Measurements from ENCODE around the gene ANAPC10.
A peak's percentile ranks its signal among the peaks of the same experiment; 100 is the strongest.

The ANAPC10 gene

GRCh38 chr4:145099653-145100052 is 1.7 kb upstream of the ANAPC10 start:
- Histone ChIP-seq H4K20me1 (ENCODE audit: insufficient read depth) (peaks cover 24% of the 10 kb centered on the region), H3K36me3 (ENCODE audit: insufficient read depth) (peaks cover 6% of the 10 kb centered on the region; the same call in 1 of the 2 replicates), H3K9ac (peak overlapping the region; percentile 96; the same call in 1 of the 2 replicates), H3K27me3 (ENCODE audit: insufficient read depth, low read depth) (no peaks in the 10 kb centered on the region), H3K4me3 (IDR thresholded peaks at IDR 0.05; ENCODE audit: insufficient read depth, low read depth, low read length) (no peak overlapping the region), H3K79me2 (ENCODE audit: insufficient read depth, low read depth) (peaks cover 96% of the 10 kb centered on the region), H3K4me1 (ENCODE audit: low read depth, poor library complexity, severe bottlenecking) (peaks cover 62% of the 10 kb centered on the region), H3K27ac (peak overlapping the region; percentile 87; the same call in 1 of the 2 replicates), H2AFZ (ENCODE audit: low read depth) (no peak overlapping the region), H3K4me2 (peak overlapping the region; percentile 95)
- TF ChIP-seq, protein P1, sequence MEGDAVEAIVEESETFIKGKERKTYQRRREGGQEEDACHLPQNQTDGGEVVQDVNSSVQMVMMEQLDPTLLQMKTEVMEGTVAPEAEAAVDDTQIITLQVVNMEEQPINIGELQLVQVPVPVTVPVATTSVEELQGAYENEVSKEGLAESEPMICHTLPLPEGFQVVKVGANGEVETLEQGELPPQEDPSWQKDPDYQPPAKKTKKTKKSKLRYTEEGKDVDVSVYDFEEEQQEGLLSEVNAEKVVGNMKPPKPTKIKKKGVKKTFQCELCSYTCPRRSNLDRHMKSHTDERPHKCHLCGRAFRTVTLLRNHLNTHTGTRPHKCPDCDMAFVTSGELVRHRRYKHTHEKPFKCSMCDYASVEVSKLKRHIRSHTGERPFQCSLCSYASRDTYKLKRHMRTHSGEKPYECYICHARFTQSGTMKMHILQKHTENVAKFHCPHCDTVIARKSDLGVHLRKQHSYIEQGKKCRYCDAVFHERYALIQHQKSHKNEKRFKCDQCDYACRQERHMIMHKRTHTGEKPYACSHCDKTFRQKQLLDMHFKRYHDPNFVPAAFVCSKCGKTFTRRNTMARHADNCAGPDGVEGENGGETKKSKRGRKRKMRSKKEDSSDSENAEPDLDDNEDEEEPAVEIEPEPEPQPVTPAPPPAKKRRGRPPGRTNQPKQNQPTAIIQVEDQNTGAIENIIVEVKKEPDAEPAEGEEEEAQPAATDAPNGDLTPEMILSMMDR (conservative IDR thresholded peaks at IDR 0.05; ENCODE audit: low read depth, low read length), result no peak

DNA sequence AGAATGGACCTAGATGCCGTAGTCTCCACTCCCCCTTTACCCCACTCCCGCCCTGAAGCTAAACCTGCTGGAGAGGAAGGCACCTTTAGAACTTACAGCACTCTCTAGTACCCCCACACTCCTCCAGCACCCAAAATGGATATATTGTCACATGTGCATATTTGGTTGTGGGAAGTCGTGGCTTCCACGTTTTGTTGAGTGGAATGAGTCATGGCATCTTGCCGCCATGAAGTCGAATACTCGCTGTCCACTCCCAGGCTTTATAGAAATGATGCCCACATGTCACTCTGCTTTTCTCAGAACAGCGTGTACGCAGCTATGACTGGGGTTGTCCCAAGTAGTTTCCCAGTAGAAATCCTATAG is 660 bp upstream of the ANAPC10 start:
- Histone ChIP-seq H4K20me1 (ENCODE audit: insufficient read depth) (peaks cover 17% of the 10 kb centered on the region), H3K27ac (peak overlapping the region; percentile 87), H3K36me3 (ENCODE audit: insufficient read depth) (no peaks in the 10 kb centered on the region; the same call in 1 of the 2 replicates), H3K4me2 (peak overlapping the region; percentile 95), H3K9ac (peak overlapping the region; percentile 96), H3K27me3 (ENCODE audit: insufficient read depth, low read depth) (no peaks in the 10 kb centered on the region), H3K4me1 (ENCODE audit: low read depth, poor library complexity, severe bottlenecking) (peaks cover 57% of the 10 kb centered on the region), H2AFZ (ENCODE audit: low read depth) (peak overlapping the region; percentile 67), H3K4me3 (IDR thresholded peaks at IDR 0.05; ENCODE audit: insufficient read depth, low read depth, low read length) (peak overlapping the region; percentile 16), H3K79me2 (ENCODE audit: insufficient read depth, low read depth) (peaks cover 91% of the 10 kb centered on the region)
- TF ChIP-seq, protein P1 (conservative IDR thresholded peaks at IDR 0.05; ENCODE audit: low read depth, low read length), result no peak

DNA sequence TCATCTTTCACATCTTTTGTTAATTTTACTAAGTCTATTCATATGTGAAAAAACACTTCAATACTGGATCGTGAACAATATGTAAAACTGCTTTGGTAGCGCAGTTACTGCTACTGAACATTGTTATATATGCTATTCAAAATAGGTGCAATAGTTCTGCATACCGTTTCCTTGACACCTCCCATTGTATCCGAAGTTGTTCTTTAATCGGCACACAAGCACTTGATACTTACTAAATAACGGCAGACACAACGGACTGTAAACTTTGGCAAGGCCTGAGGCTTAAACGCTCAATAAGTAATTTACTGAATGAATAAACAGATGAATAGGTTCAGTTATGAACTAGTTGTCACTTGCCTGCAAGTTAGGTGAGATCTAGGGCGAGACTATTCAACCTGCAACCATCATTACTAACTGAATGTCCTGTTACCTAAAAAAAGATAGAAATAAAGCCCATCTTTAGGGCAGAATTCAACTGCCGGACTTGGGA is 620 bp downstream of the ANAPC10 start:
- no peaks in the 10 kb centered on the region; the same call in 1 of the 2 replicates for H3K36me3 ChIP-seq (ENCODE audit: insufficient read depth)
- H3K4me2 ChIP-seq, result peak overlapping the region; percentile 73
- peaks cover 85% of the 10 kb centered on the region for H3K79me2 ChIP-seq (ENCODE audit: insufficient read depth, low read depth)
- peak overlapping the region; percentile 87 for H3K27ac ChIP-seq
- peaks cover 4% of the 10 kb centered on the region for H4K20me1 ChIP-seq (ENCODE audit: insufficient read depth)
- H2AFZ ChIP-seq (ENCODE audit: low read depth), result peak overlapping the region; percentile 67
- peak overlapping the region; percentile 96 for H3K9ac ChIP-seq
- peaks cover 44% of the 10 kb centered on the region for H3K4me1 ChIP-seq (ENCODE audit: low read depth, poor library complexity, severe bottlenecking)
- TF ChIP-seq, protein P1 (conservative IDR thresholded peaks at IDR 0.05; ENCODE audit: low read depth, low read length), result no peak
- H3K27me3 ChIP-seq (ENCODE audit: insufficient read depth, low read depth), result no peaks in the 10 kb centered on the region
- H3K4me3 ChIP-seq (IDR thresholded peaks at IDR 0.05; ENCODE audit: insufficient read depth, low read depth, low read length), result no peak overlapping the region

GRCh38 chr4:145093638-145094037 is 4.4 kb downstream of the ANAPC10 start:
- H4K20me1 ChIP-seq (ENCODE audit: insufficient read depth), result no peaks in the 10 kb centered on the region

More at GRCh38 chr4:145093638-145094037, 4.4 kb downstream of the ANAPC10 start:
- Histone ChIP-seq H3K36me3 (ENCODE audit: insufficient read depth) (peaks cover 15% of the 10 kb centered on the region), H2AFZ (ENCODE audit: low read depth) (no peak overlapping the region), H3K9ac (no peak overlapping the region), H3K4me1 (ENCODE audit: low read depth, poor library complexity, severe bottlenecking) (peaks cover 12% of the 10 kb centered on the region), H3K27me3 (ENCODE audit: insufficient read depth, low read depth) (no peaks in the 10 kb centered on the region), H3K27ac (no peak overlapping the region), H3K79me2 (ENCODE audit: insufficient read depth, low read depth) (peaks cover 52% of the 10 kb centered on the region), H3K4me2 (no peak overlapping the region), H3K4me3 (IDR thresholded peaks at IDR 0.05; ENCODE audit: insufficient read depth, low read depth, low read length) (no peak overlapping the region)
- TF ChIP-seq, protein P1 (conservative IDR thresholded peaks at IDR 0.05; ENCODE audit: low read depth, low read length), result no peak
